Endothelial cell (in vitro differentiated cells): Measurements from ENCODE around the gene HECA. TPM values are rescaled to one million over a fixed set of nuclear protein-coding genes. Genes with fewer than 3 reads are reported as not detected.
"Not testable (repeated sequence)": the region's sequence is repeated elsewhere in the genome, so short reads cannot be mapped to it uniquely, and the experiment has no call there.

Source experiments
- DNase-seq: peaks from one replicate; pipeline ENCODE4 v3.0.0; 2021; ENCODE audit warnings: low spot score
- H3K27ac Mint-ChIP-seq: one replicate; pipeline ENCODE4 v1.8.0; 2021; ENCODE audit warnings: mixed read lengths, inconsistent platforms; ENCODE audit not compliant: unreplicated experiment
- H3K27me3 Mint-ChIP-seq: one replicate; pipeline ENCODE4 v1.8.0; 2021; ENCODE audit warnings: mild to moderate bottlenecking, moderate library complexity, mixed read lengths, inconsistent platforms; ENCODE audit not compliant: unreplicated experiment
- H3K36me3 Mint-ChIP-seq: one replicate; pipeline ENCODE4 v1.8.0; 2021; ENCODE audit warnings: mild to moderate bottlenecking, low read depth, mixed read lengths, inconsistent platforms; ENCODE audit not compliant: unreplicated experiment
- H3K4me1 Mint-ChIP-seq: one replicate; pipeline ENCODE4 v1.8.0; 2021; ENCODE audit warnings: mild to moderate bottlenecking, mixed read lengths, inconsistent platforms; ENCODE audit not compliant: unreplicated experiment
- H3K4me3 Mint-ChIP-seq: one replicate; pipeline ENCODE4 v1.8.0; 2021; ENCODE audit warnings: mild to moderate bottlenecking, mixed read lengths, inconsistent platforms; ENCODE audit not compliant: unreplicated experiment
- H3K9me3 Mint-ChIP-seq: one replicate; pipeline ENCODE4 v1.8.0; 2021; ENCODE audit warnings: mixed read lengths, inconsistent platforms; ENCODE audit not compliant: unreplicated experiment
- total RNA-seq: library from RNA; stranded (reverse); fragmentation: NEBNext Ultra II Directional; extraction: Animal tissue kit (Norgen Biotek cat#: 25700); gene quantifications from one replicate; pipeline ENCODE4 v1.2.1, GENCODE V29; 2021; ENCODE audit not compliant: unreplicated experiment
- TF ChIP-seq, protein P1 (sequence below): fragments of 200-600 bp; sonication (generic); IDR thresholded peaks from one replicate; pipeline ENCODE4 v1.5.0; 2021; ENCODE audit warnings: antibody characterized with exemption; ENCODE audit not compliant: unreplicated experiment

Gene HECA
- total RNA-seq, 1 donor from 2014 or later: 36.7 TPM

DNA sequence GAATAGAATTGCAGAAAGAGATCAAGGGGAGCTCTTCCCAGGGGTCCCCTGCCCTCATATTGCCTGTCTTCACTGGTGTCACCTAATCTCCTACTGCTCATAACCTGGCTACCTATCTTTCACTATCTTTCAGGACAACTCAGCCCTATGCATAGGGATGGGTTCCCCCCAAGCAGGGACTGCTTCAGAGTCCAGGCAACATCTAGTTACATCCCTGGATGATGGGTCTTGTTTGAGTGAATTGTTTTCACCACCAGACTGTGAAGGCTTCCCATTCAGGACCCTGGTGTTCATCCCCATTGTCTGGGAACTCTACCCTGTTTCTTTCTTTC lies 850 bp upstream of the HECA start:
- Mint-ChIP-seq H3K36me3 (peaks cover 13% of the 10 kb centered on the region), H3K4me1 (peaks cover 25% of the 10 kb centered on the region), H3K4me3 (peak overlapping the region; percentile 86), H3K27ac (peak overlapping the region; percentile 70), H3K9me3 (no peaks in the 10 kb centered on the region), H3K27me3 (peaks cover 5% of the 10 kb centered on the region)
- DNase-seq: no peak
- TF ChIP-seq, protein P1, sequence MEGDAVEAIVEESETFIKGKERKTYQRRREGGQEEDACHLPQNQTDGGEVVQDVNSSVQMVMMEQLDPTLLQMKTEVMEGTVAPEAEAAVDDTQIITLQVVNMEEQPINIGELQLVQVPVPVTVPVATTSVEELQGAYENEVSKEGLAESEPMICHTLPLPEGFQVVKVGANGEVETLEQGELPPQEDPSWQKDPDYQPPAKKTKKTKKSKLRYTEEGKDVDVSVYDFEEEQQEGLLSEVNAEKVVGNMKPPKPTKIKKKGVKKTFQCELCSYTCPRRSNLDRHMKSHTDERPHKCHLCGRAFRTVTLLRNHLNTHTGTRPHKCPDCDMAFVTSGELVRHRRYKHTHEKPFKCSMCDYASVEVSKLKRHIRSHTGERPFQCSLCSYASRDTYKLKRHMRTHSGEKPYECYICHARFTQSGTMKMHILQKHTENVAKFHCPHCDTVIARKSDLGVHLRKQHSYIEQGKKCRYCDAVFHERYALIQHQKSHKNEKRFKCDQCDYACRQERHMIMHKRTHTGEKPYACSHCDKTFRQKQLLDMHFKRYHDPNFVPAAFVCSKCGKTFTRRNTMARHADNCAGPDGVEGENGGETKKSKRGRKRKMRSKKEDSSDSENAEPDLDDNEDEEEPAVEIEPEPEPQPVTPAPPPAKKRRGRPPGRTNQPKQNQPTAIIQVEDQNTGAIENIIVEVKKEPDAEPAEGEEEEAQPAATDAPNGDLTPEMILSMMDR: no peak

DNA sequence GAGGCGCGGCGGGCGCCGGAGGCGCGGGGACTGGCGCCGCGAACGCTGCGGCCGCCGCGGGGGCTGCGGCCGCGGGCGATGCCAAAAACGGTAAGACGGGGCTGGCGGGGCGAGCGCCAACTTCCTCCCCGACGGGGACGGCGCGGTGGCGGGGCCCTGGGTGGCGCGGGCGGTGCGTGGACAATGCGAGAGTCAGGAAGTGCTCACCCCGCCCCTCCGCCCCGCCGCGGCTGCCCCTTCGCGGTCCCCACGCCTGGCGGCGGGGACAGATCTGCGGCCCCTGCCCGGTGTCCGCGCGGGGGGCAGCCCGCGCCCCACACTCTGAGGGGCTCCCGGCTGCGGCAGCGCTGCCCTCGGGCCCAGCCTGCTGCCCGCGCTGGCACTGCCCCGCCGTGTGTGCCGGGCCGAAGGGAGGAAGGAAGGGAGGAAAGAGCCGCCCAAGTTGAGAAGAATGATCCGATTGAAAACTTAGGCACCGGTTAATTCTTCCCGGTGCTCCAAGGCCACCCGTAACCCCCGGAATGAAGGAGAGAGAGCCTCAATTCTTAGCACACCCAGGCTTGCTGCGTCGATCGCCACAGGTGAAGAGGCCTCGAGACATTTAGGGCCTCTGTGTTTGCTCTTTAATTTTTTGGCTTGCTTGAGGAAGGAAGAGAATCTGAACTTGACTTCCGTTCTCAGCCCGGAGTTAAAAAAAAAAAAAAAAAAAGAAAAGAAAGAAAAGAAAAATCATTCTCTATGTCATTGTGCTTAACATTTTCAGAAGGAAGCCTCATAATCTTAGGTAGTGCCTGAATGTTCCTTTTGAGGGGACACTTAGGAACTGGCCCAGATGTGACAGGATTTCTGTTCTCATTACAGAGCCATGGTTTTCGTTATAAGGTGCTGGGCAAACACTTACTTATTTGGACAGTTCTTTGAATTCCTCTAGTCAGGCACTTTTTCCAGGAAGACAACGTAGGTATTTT lies 982 bp downstream of the HECA start:
- Mint-ChIP-seq H3K4me1 (peaks cover 27% of the 10 kb centered on the region), H3K27ac (peak overlapping the region; percentile 96), H3K27me3 (peaks cover 5% of the 10 kb centered on the region), H3K4me3 (peak overlapping the region; percentile 95), H3K9me3 (no peaks in the 10 kb centered on the region), H3K36me3 (peaks cover 13% of the 10 kb centered on the region)
- TF ChIP-seq, protein P1: no peak
- DNase-seq: peak; percentile 46

DNA sequence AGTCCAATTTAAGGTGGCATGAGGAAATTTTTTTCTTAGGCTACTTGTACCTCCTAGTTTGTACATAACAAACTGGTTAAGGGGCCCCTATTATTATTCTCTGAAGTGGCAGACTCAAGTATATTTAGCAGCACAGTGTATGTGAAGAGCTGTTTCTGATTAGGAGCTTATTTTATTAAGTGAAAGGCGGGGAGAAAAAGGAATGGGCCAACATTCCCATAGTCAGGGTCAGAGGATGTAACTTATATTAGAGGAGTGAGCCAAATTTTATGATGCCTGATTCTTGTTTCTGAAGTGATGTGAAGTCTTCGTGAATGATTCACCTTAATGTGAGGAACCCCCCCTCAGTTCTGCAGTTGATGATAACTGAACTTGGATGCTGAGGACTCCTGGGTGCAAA lies 2.8 kb downstream of the HECA start:
- TF ChIP-seq, protein P1: no peak
- Mint-ChIP-seq H3K9me3 (no peaks in the 10 kb centered on the region), H3K36me3 (peaks cover 13% of the 10 kb centered on the region), H3K27ac (no peak overlapping the region), H3K4me3 (peak overlapping the region; percentile 95), H3K4me1 (peaks cover 27% of the 10 kb centered on the region), H3K27me3 (peaks cover 5% of the 10 kb centered on the region)
- no peak for DNase-seq

DNA sequence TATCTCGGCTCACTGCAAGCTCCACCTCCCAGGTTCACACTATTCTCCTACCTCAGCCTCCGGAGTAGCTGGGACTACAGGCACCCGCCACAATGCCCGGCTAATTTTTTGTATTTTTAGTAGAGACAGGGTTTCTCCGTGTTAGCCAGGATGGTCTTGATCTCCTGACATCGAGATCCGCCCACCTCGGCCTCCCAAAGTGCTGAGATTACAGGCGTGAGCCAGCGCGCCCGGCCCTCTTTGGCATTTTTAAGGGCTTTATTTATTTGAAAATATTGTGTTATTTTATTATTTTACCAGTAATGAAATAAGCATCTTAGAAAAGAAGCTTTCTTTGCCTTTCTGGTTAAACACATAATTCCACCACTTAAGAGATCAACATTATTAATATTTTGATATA lies 6.0 kb downstream of the HECA start:
- H3K4me3 Mint-ChIP-seq, H3K27me3 Mint-ChIP-seq, H3K9me3 Mint-ChIP-seq, H3K36me3 Mint-ChIP-seq, H3K27ac Mint-ChIP-seq, DNase-seq: not testable (repeated sequence)
- H3K4me1 Mint-ChIP-seq: peaks cover 38% of the 10 kb centered on the region

DNA sequence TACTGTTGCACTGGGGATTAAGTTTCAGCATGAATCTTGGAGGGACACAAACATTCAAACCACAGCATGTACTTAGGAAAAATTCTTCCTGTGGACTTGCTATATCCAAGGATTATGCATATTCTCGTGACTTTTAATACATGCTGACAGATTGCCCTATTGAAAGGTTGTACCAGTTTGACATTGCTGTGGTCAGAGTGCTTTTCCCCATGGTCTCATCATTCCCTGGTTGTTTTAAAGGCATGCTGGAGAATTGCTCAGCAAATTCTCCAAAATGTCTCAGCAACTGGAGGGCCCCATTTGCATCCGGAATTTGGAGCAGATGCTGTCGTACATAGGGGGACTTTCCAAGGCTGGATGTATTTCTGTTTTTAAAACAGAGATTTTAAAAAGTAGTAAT lies 7.4 kb downstream of the HECA start:
- TF ChIP-seq, protein P1: no peak
- H3K4me1 Mint-ChIP-seq: peaks cover 30% of the 10 kb centered on the region

More for the DNA sequence above, 7.4 kb downstream of the HECA start:
- Mint-ChIP-seq H3K36me3 (peaks cover 3% of the 10 kb centered on the region), H3K9me3 (no peaks in the 10 kb centered on the region), H3K4me3 (no peak overlapping the region), H3K27me3 (peaks cover 4% of the 10 kb centered on the region), H3K27ac (no peak overlapping the region)
- DNase-seq: no peak
